Measurements from ENCODE around the gene DEFB108B. TPM values are rescaled to one million over a fixed set of nuclear protein-coding genes. Genes with fewer than 3 reads are reported as not detected.
A peak's percentile ranks its signal among the peaks of the same experiment; 100 is the strongest.
"Not testable (repeated sequence)": the region's sequence is repeated elsewhere in the genome, so short reads cannot be mapped to it uniquely, and the experiment has no call there.

Gene DEFB108B
- total RNA-seq, 1 experiment from 2014 or later = not detected

GRCh38 chr11:71800335-71800953 lies 32.6 kb upstream of the DEFB108B start:
- DNase-seq = peak; percentile 79
- not testable (repeated sequence) for H3K36me3 ChIP-seq (replicated peaks; ENCODE audit: control insufficient read depth, insufficient read depth, low read length); H3K4me3 ChIP-seq (ENCODE audit: insufficient read depth, low read depth, low read length); H3K27me3 ChIP-seq (ENCODE audit: control insufficient read depth, insufficient read depth, low read length)

DNA sequence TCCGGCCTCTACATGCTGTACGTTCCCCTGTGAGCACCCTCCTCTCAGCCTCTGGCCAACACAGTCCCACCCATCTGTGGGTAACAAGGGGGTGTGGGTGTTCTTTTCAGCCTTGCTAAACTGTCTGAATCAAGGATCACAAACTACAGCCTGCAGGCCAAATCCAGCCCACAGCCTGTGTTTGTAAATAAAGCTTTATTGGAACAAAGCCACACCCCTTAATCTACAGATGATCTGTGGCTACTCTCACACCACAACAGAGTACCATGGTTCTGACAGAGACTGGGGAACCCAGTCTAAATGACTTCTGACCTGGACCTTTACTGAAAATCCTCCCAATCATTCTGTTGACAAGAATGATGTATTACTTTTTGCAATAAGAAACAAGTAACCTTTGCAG lies 32.0 kb upstream of the DEFB108B start:
- DNase-seq; H3K4me3 ChIP-seq (ENCODE audit: insufficient read depth, low read depth, low read length); H3K27me3 ChIP-seq (ENCODE audit: control insufficient read depth, insufficient read depth, low read length); H3K36me3 ChIP-seq (replicated peaks; ENCODE audit: control insufficient read depth, insufficient read depth, low read length): not testable (repeated sequence)

GRCh38 chr11:71802874-71803273 lies 30.1 kb upstream of the DEFB108B start:
- H3K36me3 ChIP-seq (replicated peaks; ENCODE audit: control insufficient read depth, insufficient read depth, low read length); H3K4me3 ChIP-seq (ENCODE audit: insufficient read depth, low read depth, low read length); DNase-seq; H3K27me3 ChIP-seq (ENCODE audit: control insufficient read depth, insufficient read depth, low read length): not testable (repeated sequence)

DNA sequence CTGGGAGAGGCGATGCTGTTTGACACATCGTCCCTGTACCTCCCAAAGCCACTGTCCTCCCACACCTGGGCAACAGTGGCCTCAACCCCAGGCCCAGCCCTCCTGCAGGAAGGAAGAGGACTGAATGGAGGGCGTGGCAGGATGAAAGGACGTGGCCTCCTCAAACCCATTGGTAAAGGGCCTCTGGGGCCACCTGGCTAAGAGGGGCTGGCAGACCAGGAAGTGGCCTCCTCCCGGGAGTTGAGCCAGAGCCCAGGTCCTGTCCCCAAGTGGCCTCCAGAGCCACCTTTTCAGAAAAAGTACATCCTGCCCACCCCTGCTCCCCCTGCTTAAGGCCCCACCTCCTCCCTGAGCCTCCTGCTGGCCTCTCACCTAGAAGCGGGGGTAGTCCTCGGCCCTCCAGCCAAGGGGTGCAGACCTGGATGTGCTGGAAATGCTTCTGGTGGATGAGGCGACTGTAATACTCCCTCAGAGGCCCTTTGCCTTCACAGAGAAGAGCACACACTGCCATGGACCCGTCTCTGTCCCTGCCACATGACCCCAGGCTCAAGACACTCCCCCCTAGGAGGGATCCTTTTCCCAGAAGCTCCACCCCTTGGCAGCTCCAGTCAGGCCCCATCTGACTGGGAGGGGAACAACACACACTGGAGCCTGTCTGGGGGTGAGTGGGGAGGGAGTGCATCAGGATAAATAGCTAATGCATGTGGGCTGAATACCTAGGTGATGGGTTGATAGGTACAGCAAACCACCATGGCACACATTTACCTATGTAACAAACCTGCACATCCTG lies 28.6 kb upstream of the DEFB108B start:
- DNase-seq = peak; percentile 29

DNA sequence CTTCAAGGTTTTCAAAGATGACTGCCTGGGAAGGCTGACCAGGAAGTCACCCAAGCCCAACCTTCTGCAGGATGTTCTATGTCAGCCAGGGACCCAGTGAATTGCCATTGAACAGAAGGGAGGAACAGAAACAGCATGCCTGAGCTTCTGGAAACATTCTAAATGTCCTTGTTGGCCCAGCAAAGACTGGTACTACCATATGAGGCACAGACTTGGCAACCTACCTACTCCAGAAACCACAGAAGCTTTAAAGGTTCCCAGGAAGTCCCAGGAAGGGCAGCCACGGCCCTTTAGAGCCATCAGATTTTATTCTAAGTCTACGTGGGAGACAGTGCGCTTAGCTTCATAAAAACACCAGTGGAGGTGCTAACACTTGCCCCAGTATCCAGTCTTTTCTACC lies 20.5 kb upstream of the DEFB108B start:
- not testable (repeated sequence) for H3K36me3 ChIP-seq (replicated peaks; ENCODE audit: control insufficient read depth, insufficient read depth, low read length); H3K4me3 ChIP-seq (ENCODE audit: insufficient read depth, low read depth, low read length); H3K27me3 ChIP-seq (ENCODE audit: control insufficient read depth, insufficient read depth, low read length); DNase-seq

More for the DNA sequence above, 28.6 kb upstream of the DEFB108B start:
- H3K36me3 ChIP-seq (replicated peaks; ENCODE audit: control insufficient read depth, insufficient read depth, low read length); H3K4me3 ChIP-seq (ENCODE audit: insufficient read depth, low read depth, low read length); H3K27me3 ChIP-seq (ENCODE audit: control insufficient read depth, insufficient read depth, low read length): not testable (repeated sequence)

- H3K4me3 ChIP-seq (ENCODE audit: insufficient read depth, low read depth, low read length) = peak overlapping the region; percentile 34
Measured at GRCh38 chr11:71813481-71814355, 19.3 kb upstream of the DEFB108B start.

GRCh38 chr11:71821539-71821938 lies 11.5 kb upstream of the DEFB108B start:
- DNase-seq; H3K36me3 ChIP-seq (replicated peaks; ENCODE audit: control insufficient read depth, insufficient read depth, low read length); H3K4me3 ChIP-seq (ENCODE audit: insufficient read depth, low read depth, low read length); H3K27me3 ChIP-seq (ENCODE audit: control insufficient read depth, insufficient read depth, low read length): not testable (repeated sequence)

More at GRCh38 chr11:71813481-71814355, 19.3 kb upstream of the DEFB108B start:
- not testable (repeated sequence) for H3K36me3 ChIP-seq (replicated peaks; ENCODE audit: control insufficient read depth, insufficient read depth, low read length); H3K27me3 ChIP-seq (ENCODE audit: control insufficient read depth, insufficient read depth, low read length)
- peak; percentile 88 for DNase-seq

DNA sequence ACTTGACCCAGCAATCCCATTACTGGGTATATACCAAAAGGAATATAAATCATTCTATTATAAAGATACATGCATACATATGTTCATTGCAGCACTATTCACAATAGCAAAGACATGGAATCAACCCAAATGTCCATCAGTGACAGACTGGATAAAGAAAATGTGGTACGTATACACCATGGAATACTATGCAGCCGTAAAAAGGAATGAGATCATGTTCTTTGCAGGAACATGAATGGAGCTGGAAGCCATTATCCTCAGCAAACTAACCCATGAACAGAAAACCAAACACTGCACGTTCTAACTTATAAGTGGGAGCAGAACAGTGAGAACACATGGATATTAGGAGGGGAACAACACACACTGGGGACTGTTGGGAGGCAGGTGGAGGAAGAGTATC lies 3.8 kb upstream of the DEFB108B start:
- not testable (repeated sequence) for DNase-seq; H3K4me3 ChIP-seq (ENCODE audit: insufficient read depth, low read depth, low read length); H3K27me3 ChIP-seq (ENCODE audit: control insufficient read depth, insufficient read depth, low read length); H3K36me3 ChIP-seq (replicated peaks; ENCODE audit: control insufficient read depth, insufficient read depth, low read length)

DNA sequence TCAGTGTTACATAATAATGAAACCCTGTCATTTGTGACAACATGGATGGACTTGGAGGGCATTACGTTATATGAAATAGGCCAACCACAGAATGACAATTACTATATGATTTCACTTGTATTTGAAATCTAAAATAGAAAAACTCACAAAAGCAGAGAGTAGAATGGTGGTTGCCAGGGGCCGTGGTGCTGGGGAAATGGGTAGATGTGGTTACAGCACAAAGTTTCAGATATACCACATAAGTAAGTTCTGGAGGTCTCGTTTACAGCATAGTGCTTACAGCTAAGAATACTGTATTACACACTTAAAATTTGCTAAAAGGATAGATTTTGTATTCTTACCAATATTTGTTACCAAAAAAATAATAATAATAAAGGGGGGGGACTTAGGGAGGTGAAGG lies 3.3 kb upstream of the DEFB108B start:
- H3K27me3 ChIP-seq (ENCODE audit: control insufficient read depth, insufficient read depth, low read length); H3K4me3 ChIP-seq (ENCODE audit: insufficient read depth, low read depth, low read length); DNase-seq; H3K36me3 ChIP-seq (replicated peaks; ENCODE audit: control insufficient read depth, insufficient read depth, low read length): not testable (repeated sequence)

GRCh38 chr11:71842720-71843119 lies 9.7 kb downstream of the DEFB108B start:
- not testable (repeated sequence) for DNase-seq

GRCh38 chr11:71843355-71843754 lies 10.4 kb downstream of the DEFB108B start:
- not testable (repeated sequence) for H3K4me3 ChIP-seq (ENCODE audit: insufficient read depth, low read depth, low read length); H3K36me3 ChIP-seq (replicated peaks; ENCODE audit: control insufficient read depth, insufficient read depth, low read length); DNase-seq; H3K27me3 ChIP-seq (ENCODE audit: control insufficient read depth, insufficient read depth, low read length)

More at GRCh38 chr11:71842720-71843119, 9.7 kb downstream of the DEFB108B start:
- H3K4me3 ChIP-seq (ENCODE audit: insufficient read depth, low read depth, low read length); H3K36me3 ChIP-seq (replicated peaks; ENCODE audit: control insufficient read depth, insufficient read depth, low read length); H3K27me3 ChIP-seq (ENCODE audit: control insufficient read depth, insufficient read depth, low read length): not testable (repeated sequence)

- H3K36me3 ChIP-seq (replicated peaks; ENCODE audit: control insufficient read depth, insufficient read depth, low read length) = no peaks in the 10 kb centered on the region
- DNase-seq = peak; percentile 18
Measured at GRCh38 chr11:71843858-71844257, 10.9 kb downstream of the DEFB108B start.

GRCh38 chr11:71853895-71854294 lies 20.9 kb downstream of the DEFB108B start:
- H3K27me3 ChIP-seq (ENCODE audit: control insufficient read depth, insufficient read depth, low read length); H3K4me3 ChIP-seq (ENCODE audit: insufficient read depth, low read depth, low read length); DNase-seq; H3K36me3 ChIP-seq (replicated peaks; ENCODE audit: control insufficient read depth, insufficient read depth, low read length): not testable (repeated sequence)

More at GRCh38 chr11:71843858-71844257, 10.9 kb downstream of the DEFB108B start:
- H3K27me3 ChIP-seq (ENCODE audit: control insufficient read depth, insufficient read depth, low read length) = no peaks in the 10 kb centered on the region
- no peak overlapping the region for H3K4me3 ChIP-seq (ENCODE audit: insufficient read depth, low read depth, low read length)

- H3K27me3 ChIP-seq (ENCODE audit: control insufficient read depth, insufficient read depth, low read length); H3K36me3 ChIP-seq (replicated peaks; ENCODE audit: control insufficient read depth, insufficient read depth, low read length); H3K4me3 ChIP-seq (ENCODE audit: insufficient read depth, low read depth, low read length); DNase-seq: not testable (repeated sequence)
Measured at GRCh38 chr11:71855880-71856279, 22.9 kb downstream of the DEFB108B start.
